ENCODE measurements around the gene GPHN. TPM values are rescaled to one million over a fixed set of nuclear protein-coding genes. Genes with fewer than 3 reads are reported as not detected.

Gene GPHN
- total RNA-seq, 1 donor from 2014 or later = 28.5 TPM

DNA sequence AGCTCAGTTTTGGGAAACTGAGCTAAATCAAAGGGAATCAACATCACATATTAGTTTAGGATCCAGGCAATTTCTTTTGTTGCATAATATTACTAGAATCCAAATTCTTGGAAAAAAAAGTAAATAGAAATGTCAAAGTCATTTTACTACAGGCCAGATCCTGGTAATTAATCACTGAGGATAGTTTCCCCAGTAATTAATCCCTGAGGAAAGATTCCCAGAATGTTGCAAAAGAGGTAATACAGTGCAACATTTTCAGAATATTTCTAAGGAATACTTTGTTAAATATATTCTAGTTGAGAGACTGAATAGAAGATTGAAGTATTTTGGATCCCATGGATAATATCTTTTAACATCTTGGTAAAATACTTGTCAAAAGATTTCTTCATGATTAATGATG, 474.3 kb downstream of the GPHN start:
- ATAC-seq (no peak), DNase-seq (no peak)
- Histone ChIP-seq H3K36me3 (no peaks in the 10 kb centered on the region), H3K4me1 (no peaks in the 10 kb centered on the region), H3K9me3 (no peaks in the 10 kb centered on the region), H3K27me3 (no peaks in the 10 kb centered on the region), H3K27ac (no peak overlapping the region), H3K4me3 (no peak overlapping the region)
- TF ChIP-seq, protein P1, sequence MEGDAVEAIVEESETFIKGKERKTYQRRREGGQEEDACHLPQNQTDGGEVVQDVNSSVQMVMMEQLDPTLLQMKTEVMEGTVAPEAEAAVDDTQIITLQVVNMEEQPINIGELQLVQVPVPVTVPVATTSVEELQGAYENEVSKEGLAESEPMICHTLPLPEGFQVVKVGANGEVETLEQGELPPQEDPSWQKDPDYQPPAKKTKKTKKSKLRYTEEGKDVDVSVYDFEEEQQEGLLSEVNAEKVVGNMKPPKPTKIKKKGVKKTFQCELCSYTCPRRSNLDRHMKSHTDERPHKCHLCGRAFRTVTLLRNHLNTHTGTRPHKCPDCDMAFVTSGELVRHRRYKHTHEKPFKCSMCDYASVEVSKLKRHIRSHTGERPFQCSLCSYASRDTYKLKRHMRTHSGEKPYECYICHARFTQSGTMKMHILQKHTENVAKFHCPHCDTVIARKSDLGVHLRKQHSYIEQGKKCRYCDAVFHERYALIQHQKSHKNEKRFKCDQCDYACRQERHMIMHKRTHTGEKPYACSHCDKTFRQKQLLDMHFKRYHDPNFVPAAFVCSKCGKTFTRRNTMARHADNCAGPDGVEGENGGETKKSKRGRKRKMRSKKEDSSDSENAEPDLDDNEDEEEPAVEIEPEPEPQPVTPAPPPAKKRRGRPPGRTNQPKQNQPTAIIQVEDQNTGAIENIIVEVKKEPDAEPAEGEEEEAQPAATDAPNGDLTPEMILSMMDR (IDR thresholded peaks at IDR 0.05) = no peak
- intact Hi-C loops (cut with DNase I) = no loop called here

DNA sequence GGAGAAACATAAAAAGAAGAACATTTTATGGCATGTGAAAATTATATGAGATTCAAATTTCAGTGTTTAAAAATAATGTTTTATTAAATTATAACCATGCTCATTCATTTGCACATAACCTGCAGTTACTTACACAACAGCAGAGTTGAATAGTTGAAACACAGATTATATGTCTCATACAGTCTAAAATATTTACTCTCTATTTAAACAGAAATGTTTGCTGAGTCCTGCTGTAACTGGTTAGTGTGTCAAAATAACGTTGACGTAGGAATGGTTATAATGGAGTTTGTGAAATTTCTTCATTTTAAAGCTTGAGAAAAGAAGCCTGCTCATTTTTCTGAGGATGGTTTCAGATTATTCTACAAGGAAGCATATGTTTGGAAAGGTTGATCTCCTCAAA, 484.8 kb downstream of the GPHN start:
- TF ChIP-seq, protein P1 (IDR thresholded peaks at IDR 0.05) = no peak
- Histone ChIP-seq H3K36me3 (no peaks in the 10 kb centered on the region), H3K4me1 (no peaks in the 10 kb centered on the region), H3K9me3 (no peaks in the 10 kb centered on the region), H3K27ac (no peak overlapping the region), H3K4me3 (no peak overlapping the region), H3K27me3 (no peaks in the 10 kb centered on the region)
- no peak for DNase-seq
- intact Hi-C loops (cut with DNase I) = no loop called here
- ATAC-seq = no peak

DNA sequence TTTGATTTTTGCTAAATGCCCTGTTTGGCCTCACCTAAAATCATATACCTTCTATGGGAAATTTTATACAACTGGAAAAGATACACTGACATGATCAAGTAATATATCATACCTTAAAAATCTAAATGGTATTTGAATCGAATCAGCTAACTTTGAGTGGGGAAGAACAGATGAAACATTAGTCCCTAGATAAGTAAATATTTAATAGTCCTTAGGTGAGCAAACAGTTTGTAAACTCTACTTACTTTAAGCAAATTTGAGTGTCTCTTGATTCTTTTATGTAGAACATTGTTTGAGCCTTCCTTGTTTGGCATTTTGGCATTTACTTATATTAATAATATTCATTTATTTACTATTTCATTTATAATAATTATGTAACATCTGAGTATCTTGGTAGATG, 485.6 kb downstream of the GPHN start:
- ATAC-seq = no peak
- no peak overlapping the region for H3K4me3 ChIP-seq
- no peaks in the 10 kb centered on the region for H3K36me3 ChIP-seq
- TF ChIP-seq, protein P1 (IDR thresholded peaks at IDR 0.05) = no peak
- no peaks in the 10 kb centered on the region for H3K27me3 ChIP-seq
- intact Hi-C loops (cut with DNase I) = no loop called here
- H3K27ac ChIP-seq = no peak overlapping the region
- no peaks in the 10 kb centered on the region for H3K4me1 ChIP-seq
- H3K9me3 ChIP-seq = no peaks in the 10 kb centered on the region
- no peak for DNase-seq

DNA sequence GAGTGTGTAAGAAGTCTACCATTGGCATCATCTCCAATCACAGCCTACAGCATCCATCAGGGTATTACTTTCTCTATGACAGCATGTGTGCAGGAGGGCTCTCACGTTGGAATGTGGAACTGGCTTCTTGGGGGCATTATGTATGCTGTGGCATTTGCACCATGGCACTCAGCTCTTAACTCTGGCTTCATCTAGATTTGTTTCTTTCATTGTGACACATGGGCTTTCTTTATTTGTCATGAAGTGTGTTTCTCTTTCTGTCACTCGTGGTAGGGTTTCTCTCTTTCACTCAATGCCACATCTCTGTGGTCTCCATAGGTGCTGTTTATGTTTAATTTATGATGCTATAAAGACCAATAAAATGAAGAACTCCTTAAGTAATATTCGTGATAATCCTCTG, 490.1 kb downstream of the GPHN start:
- no peaks in the 10 kb centered on the region for H3K36me3 ChIP-seq
- intact Hi-C loops (cut with DNase I) = no loop called here

DNA sequence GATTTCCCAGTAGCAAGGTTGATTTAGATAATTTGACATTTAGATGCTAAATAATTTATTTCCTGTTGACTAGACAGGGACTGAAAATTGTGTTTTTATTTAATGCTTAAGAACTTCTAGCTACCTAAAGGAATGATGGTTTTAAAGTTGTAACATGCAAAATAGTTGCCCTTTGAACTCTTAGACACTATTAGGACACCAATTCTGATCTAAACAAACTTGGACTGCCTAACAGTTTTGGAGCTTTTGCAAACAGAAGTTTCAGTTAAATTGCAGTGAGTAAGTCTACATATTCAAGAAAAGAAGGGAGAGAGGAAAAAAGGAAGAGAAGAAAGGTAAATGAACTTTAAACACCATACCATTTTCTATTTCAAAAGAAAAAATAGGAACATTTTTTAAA, 492.0 kb downstream of the GPHN start:
- DNase-seq = no peak
- H3K9me3 ChIP-seq = no peaks in the 10 kb centered on the region
- intact Hi-C loops (cut with DNase I) = no loop called here

More for the DNA sequence above, 490.1 kb downstream of the GPHN start:
- no peak for DNase-seq
- no peaks in the 10 kb centered on the region for H3K4me1 ChIP-seq
- no peaks in the 10 kb centered on the region for H3K27me3 ChIP-seq
- TF ChIP-seq, protein P1 (IDR thresholded peaks at IDR 0.05) = no peak
- H3K9me3 ChIP-seq = no peaks in the 10 kb centered on the region
- ATAC-seq = no peak
- no peak overlapping the region for H3K4me3 ChIP-seq
- H3K27ac ChIP-seq = no peak overlapping the region

More for the DNA sequence above, 492.0 kb downstream of the GPHN start:
- Histone ChIP-seq H3K27ac (no peak overlapping the region), H3K36me3 (no peaks in the 10 kb centered on the region), H3K4me3 (no peak overlapping the region), H3K4me1 (no peaks in the 10 kb centered on the region), H3K27me3 (no peaks in the 10 kb centered on the region)
- TF ChIP-seq, protein P1 (IDR thresholded peaks at IDR 0.05) = no peak
- ATAC-seq = no peak
